ENCODE data around the gene ZNF837.

- TF ChIP-seq EZH2 (IDR thresholded peaks at IDR 0.05; ENCODE audit: low read length, missing control alignments) = no peak
- no peak for TF ChIP-seq CTCF (conservative IDR thresholded peaks at IDR 0.05 in 1 of 2, IDR thresholded peaks at IDR 0.05 in 1 of 2; ENCODE audit: low read depth in 1 of 2, low read length in 2 of 2)
These were observed 14.0 kb downstream of the ZNF837 start for GRCh38 chr19:58366585-58367430.
